ENCODE data around the gene CTXN1.
A peak's percentile ranks its signal among the peaks of the same experiment; 100 is the strongest.

The CTXN1 gene

DNA sequence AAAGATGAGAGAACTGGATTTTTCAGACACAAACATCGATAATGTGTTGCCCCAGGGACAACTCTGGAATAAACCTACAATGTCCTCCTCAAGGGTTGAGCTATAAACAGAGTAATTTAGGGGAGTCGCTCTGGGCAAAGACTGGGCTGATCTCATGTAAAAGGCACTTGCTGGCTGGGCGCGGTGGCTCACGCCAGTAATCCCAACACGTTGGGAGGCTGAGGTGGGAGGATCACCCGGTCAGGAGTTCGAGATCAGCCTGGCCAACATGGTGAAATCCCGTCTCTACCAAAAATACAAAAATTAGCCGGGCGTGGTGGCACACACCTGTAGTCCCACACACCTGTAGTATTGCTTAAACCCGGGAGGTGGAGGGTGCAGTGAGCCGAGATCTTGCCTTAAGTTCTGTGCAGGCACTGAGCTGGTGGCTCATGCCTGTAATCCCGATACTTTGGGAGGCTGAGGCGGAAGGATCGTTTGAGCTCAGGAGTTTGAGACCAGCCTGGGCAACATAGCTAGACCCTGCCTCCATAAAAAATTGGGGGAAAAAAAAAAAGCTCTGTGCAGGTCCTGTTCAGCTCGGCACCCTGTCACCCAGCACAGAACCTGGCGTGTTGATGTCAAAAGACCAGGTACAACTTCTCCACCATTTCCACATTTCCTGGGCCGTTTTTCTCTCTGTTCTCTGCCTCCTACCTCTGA is 16.1 kb upstream of the CTXN1 start:
- H3K27ac ChIP-seq (ENCODE audit: low read depth, low read length), result no peak overlapping the region
- H3K9me2 ChIP-seq (replicated peaks; ENCODE audit: control insufficient read depth, low read length), result no peaks in the 10 kb centered on the region
- H4K20me1 ChIP-seq (ENCODE audit: control insufficient read depth, insufficient read depth, low read depth, low read length), result peaks cover 4% of the 10 kb centered on the region; the same call in 1 of the 2 replicates
- peak overlapping the region; percentile 98 for H3K4me3 ChIP-seq (ENCODE audit: low read length)
- H3F3A ChIP-seq (ENCODE audit: control insufficient read depth, insufficient read depth), result no peaks in the 10 kb centered on the region; the same call in 1 of the 2 replicates
- peaks cover 65% of the 10 kb centered on the region for H3K79me2 ChIP-seq (ENCODE audit: control insufficient read depth, low read length)
- peaks cover 47% of the 10 kb centered on the region for H3K36me3 ChIP-seq (ENCODE audit: control insufficient read depth, low read length)
- H3K27me3 ChIP-seq (ENCODE audit: control insufficient read depth, low read length), result no peaks in the 10 kb centered on the region
- TF ChIP-seq, protein P1, sequence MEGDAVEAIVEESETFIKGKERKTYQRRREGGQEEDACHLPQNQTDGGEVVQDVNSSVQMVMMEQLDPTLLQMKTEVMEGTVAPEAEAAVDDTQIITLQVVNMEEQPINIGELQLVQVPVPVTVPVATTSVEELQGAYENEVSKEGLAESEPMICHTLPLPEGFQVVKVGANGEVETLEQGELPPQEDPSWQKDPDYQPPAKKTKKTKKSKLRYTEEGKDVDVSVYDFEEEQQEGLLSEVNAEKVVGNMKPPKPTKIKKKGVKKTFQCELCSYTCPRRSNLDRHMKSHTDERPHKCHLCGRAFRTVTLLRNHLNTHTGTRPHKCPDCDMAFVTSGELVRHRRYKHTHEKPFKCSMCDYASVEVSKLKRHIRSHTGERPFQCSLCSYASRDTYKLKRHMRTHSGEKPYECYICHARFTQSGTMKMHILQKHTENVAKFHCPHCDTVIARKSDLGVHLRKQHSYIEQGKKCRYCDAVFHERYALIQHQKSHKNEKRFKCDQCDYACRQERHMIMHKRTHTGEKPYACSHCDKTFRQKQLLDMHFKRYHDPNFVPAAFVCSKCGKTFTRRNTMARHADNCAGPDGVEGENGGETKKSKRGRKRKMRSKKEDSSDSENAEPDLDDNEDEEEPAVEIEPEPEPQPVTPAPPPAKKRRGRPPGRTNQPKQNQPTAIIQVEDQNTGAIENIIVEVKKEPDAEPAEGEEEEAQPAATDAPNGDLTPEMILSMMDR (IDR thresholded peaks at IDR 0.05; ENCODE audit: low read depth, low read length, poor library complexity, severe bottlenecking), result no peak
- TF ChIP-seq EZH2phosphoT487 (IDR thresholded peaks at IDR 0.05; ENCODE audit: borderline replicate concordance, low read length), result no peak
- no peaks in the 10 kb centered on the region for H3K9me3 ChIP-seq (ENCODE audit: control insufficient read depth, insufficient read depth, low read length)
- peaks cover 22% of the 10 kb centered on the region for H3K4me1 ChIP-seq (ENCODE audit: control insufficient read depth, low read length)
- H3K4me2 ChIP-seq (ENCODE audit: low read length), result peak overlapping the region; percentile 76

DNA sequence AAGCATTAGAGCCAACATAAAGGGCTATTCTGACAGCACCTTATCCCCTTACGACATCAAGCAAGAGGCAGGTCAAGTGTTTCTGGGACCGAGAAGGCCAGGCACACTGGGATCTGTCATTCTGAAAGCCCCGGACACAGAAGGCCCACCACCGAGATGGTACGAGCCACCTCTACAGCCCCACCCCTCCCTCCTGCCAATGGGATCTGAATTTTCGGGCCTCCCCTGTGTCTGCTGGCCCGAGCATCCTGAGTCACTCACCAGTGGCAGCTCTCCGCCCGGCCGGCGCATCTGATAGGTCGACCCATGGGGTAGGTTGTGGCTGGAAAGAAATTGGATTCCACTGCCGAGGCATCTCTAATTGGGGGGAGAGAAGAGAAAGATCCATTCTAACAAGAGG is 14.9 kb upstream of the CTXN1 start:
- Histone ChIP-seq H3K4me1 (ENCODE audit: control insufficient read depth, low read length) (peaks cover 22% of the 10 kb centered on the region), H4K20me1 (ENCODE audit: control insufficient read depth, insufficient read depth, low read depth, low read length) (peaks cover 4% of the 10 kb centered on the region; the same call in 1 of the 2 replicates), H3K9me2 (replicated peaks; ENCODE audit: control insufficient read depth, low read length) (no peaks in the 10 kb centered on the region), H3F3A (ENCODE audit: control insufficient read depth, insufficient read depth) (no peaks in the 10 kb centered on the region; the same call in 1 of the 2 replicates), H3K36me3 (ENCODE audit: control insufficient read depth, low read length) (peaks cover 57% of the 10 kb centered on the region), H3K4me2 (ENCODE audit: low read length) (no peak overlapping the region), H3K9me3 (ENCODE audit: control insufficient read depth, insufficient read depth, low read length) (no peaks in the 10 kb centered on the region), H3K27ac (ENCODE audit: low read depth, low read length) (no peak overlapping the region), H3K27me3 (ENCODE audit: control insufficient read depth, low read length) (no peaks in the 10 kb centered on the region), H3K79me2 (ENCODE audit: control insufficient read depth, low read length) (peaks cover 65% of the 10 kb centered on the region), H3K4me3 (ENCODE audit: low read length) (no peak overlapping the region)
- TF ChIP-seq, protein P1 (IDR thresholded peaks at IDR 0.05; ENCODE audit: low read depth, low read length, poor library complexity, severe bottlenecking), result no peak
- no peak for TF ChIP-seq EZH2phosphoT487 (IDR thresholded peaks at IDR 0.05; ENCODE audit: borderline replicate concordance, low read length)

DNA sequence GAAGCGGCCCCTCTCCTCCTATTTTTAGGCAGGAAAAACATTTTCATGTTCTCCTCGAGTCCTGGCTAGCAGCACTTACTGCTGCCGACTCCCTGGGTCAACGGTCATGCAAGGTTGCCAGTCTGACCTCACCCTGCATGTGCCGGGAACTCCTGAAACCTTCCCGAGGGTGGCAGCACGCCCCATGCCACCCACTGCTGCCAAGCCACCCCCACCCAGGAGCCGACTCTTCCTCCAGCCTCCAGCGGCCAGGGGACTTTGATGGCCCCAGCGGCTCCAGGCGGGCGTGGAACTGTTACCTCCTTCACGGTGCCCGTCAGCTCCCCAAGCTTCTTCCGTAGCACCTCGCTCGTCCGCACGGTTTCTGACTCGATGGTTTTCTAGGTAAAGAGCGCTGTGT is 8.8 kb upstream of the CTXN1 start:
- Histone ChIP-seq H3K9me2 (replicated peaks; ENCODE audit: control insufficient read depth, low read length) (no peaks in the 10 kb centered on the region), H3K4me2 (ENCODE audit: low read length) (no peak overlapping the region), H4K20me1 (ENCODE audit: control insufficient read depth, insufficient read depth, low read depth, low read length) (no peaks in the 10 kb centered on the region), H3K4me3 (ENCODE audit: low read length) (no peak overlapping the region), H3K27ac (ENCODE audit: low read depth, low read length) (no peak overlapping the region), H3K27me3 (ENCODE audit: control insufficient read depth, low read length) (no peaks in the 10 kb centered on the region), H3K36me3 (ENCODE audit: control insufficient read depth, low read length) (peaks cover 81% of the 10 kb centered on the region), H3F3A (ENCODE audit: control insufficient read depth, insufficient read depth) (no peaks in the 10 kb centered on the region), H3K79me2 (ENCODE audit: control insufficient read depth, low read length) (peaks cover 13% of the 10 kb centered on the region), H3K4me1 (ENCODE audit: control insufficient read depth, low read length) (no peaks in the 10 kb centered on the region), H3K9me3 (ENCODE audit: control insufficient read depth, insufficient read depth, low read length) (no peaks in the 10 kb centered on the region)
- TF ChIP-seq, protein P1 (IDR thresholded peaks at IDR 0.05; ENCODE audit: low read depth, low read length, poor library complexity, severe bottlenecking), result no peak
- TF ChIP-seq EZH2phosphoT487 (IDR thresholded peaks at IDR 0.05; ENCODE audit: borderline replicate concordance, low read length), result no peak
